ENCODE measurements around the gene FAM110C. TPM values are rescaled to one million over a fixed set of nuclear protein-coding genes. Genes with fewer than 3 reads are reported as not detected.

The FAM110C gene
- polyA plus RNA-seq, 3 donors = 8.3 to 10.6 (median 9.2) TPM

DNA sequence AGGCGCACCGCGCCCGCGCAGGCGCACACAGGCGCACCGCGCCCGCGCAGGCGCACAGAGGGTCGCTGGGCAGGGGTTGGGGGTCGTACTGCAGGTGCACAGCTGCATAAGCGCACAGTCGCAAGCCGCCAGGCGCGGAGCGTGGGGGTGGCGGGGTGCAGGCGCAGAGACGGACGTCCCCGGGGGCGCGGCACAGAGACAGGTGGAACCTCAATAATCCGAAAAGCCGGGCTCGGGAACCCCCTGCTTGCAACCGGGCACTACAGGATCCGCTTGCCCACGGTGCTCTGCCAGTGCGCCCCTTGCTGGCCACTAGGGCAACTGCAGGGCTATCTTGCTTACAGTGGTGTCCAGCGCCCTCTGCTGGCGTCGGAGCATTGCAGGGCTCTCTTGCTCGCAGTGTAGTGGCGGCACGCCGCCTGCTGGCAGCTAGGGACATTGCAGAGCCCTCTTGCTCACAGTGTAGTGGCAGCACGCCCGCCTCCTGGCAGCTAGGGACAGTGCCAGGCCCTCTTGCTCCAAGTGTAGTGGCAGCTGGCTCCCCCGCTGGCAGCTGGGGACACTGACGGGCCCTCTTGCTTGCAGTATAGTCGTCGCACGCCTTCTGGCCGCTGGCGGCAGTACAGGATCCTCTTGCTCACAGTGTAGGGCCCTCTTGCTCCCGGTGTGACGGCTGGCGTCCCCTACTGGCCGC lies 34.9 kb downstream of the FAM110C start:
- DNase-seq (ENCODE audit: low read depth in 3 of 3, low spot score in 2 of 3) = no peak

DNA sequence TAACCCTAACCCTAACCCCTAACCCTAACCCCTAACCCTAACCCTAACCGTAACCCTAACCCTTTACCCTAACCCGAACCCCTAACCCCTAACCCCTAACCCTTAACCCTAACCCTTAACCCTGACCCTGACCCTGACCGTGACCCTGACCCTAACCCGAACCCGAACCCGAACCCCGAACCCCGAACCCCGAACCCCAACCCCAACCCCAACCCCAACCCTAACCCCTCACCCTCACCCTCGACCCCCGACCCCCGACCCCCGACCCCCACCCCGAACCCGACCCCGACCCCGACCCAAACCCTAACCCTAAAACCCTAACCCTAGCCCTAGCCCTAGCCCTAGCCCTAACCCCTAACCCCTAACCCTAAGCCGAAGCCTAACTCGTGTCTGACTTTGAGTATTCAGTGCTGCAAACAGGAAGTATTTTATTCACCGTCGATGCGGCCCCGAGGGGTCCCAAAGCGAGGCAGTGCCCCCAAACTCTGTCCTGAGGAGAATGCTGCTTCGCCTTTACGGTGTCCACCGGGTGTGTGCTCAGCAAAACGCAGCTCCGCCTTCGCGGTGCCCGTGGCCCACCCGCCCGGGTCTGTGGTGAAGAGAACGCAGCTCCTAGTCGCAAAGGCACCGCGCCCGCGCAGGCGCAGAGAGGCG lies 36.0 kb downstream of the FAM110C start:
- no peak for DNase-seq (ENCODE audit: low read depth in 3 of 3, low spot score in 2 of 3)

Other genes with a start within 250 kb of the FAM110C start
- gene SH3YL1, start 217.5 kb upstream of the FAM110C start, polyA plus RNA-seq (ENCODE audit: insufficient read length in 3 of 3) = 10 to 100 TPM; 74.1 to 89.9 (median 87.0) TPM
- gene ACP1, start 218.4 kb upstream of the FAM110C start, polyA plus RNA-seq (ENCODE audit: insufficient read length in 3 of 3) = 100 to 1,000 TPM; 143 to 146 (median 143) TPM
- gene ALKAL2, start 241.6 kb upstream of the FAM110C start, polyA plus RNA-seq (ENCODE audit: insufficient read length in 3 of 3) = 1 to 10 TPM; 4.4 to 5.9 (median 5.4) TPM

Data from right renal cortex interstitium (tissue), 3 donors.